IMR-90 (cell line): ENCODE measurements around the gene DISP1. TPM values are rescaled to one million over a fixed set of nuclear protein-coding genes. Genes with fewer than 3 reads are reported as not detected.

ENCODE experiments used
- ATAC-seq: fragments of 200-7000 bp; cut with Tn5 transposase; 2 replicates; pipeline ENCODE4 v1.9.1; 2020; ENCODE audit warnings: low read depth, mild to moderate bottlenecking, moderate library complexity
- BruUV-seq: library from RNA; stranded (reverse); fragments of 400-500 nt; replicated peaks from 2 replicates; lab custom pipeline; 2021; lab: Mats Ljungman, UMichigan
- CTCF ChIA-PET: fragments of 300-600 bp; formaldehyde crosslinking; extraction: SDS; loops from one replicate; lab custom pipeline; 2021; ENCODE audit warnings: antibody characterized with exemption; lab: Yijun Ruan, JAX
- POLR2A ChIA-PET: fragments of 300-600 bp; sonication (Branson Sonifier 250); formaldehyde crosslinking; loops from one replicate; lab custom pipeline; 2022; ENCODE audit warnings: antibody characterized with exemption; ENCODE audit not compliant: unreplicated experiment; lab: Charles Lee
- DNase-seq: peaks from one replicate; pipeline ENCODE4 v3.0.0; 2013
- H2AFZ ChIP-seq: replicated peaks from 2 replicates; pipeline ENCODE3; 2013; ENCODE audit warnings: low read length, mild to moderate bottlenecking; ENCODE audit not compliant: poor library complexity
- H2AK5ac ChIP-seq: 2 replicates; pipeline ENCODE4 v1.6.1; 2013; ENCODE audit warnings: low read depth, low read length, inconsistent platforms
- H2AK9ac ChIP-seq: replicated peaks from 2 replicates; pipeline ENCODE3; 2013; ENCODE audit warnings: mild to moderate bottlenecking, low read depth, low read length, moderate library complexity; ENCODE audit not compliant: poor library complexity
- H2BK120ac ChIP-seq: 2 replicates; pipeline ENCODE4 v1.6.1; 2013; ENCODE audit warnings: low read depth, low read length, inconsistent platforms
- H2BK15ac ChIP-seq: 3 replicates; pipeline ENCODE4 v1.6.1; 2013; ENCODE audit warnings: low read depth, low read length, inconsistent platforms
- H2BK20ac ChIP-seq: 2 replicates; pipeline ENCODE4 v1.6.1; 2013; ENCODE audit warnings: low read depth, mild to moderate bottlenecking, inconsistent platforms, low read length, moderate library complexity
- H2BK5ac ChIP-seq: 2 replicates; pipeline ENCODE4 v1.6.1; 2013; ENCODE audit warnings: mild to moderate bottlenecking, low read depth, low read length, inconsistent platforms; ENCODE audit not compliant: poor library complexity, severe bottlenecking
- H3K14ac ChIP-seq: replicated peaks from 2 replicates; pipeline ENCODE4 v1.6.1; 2013; ENCODE audit warnings: low read depth, low read length, inconsistent platforms
- H3K18ac ChIP-seq: 2 replicates; pipeline ENCODE4 v1.6.1; 2013; ENCODE audit warnings: low read depth, low read length, control low read depth
- H3K23ac ChIP-seq: 2 replicates; pipeline ENCODE4 v1.6.1; 2013; ENCODE audit warnings: low read depth, low read length, inconsistent platforms
- H3K27ac ChIP-seq: 2 replicates; pipeline ENCODE4 v1.5.1; 2013; ENCODE audit warnings: mild to moderate bottlenecking, control low read depth, low read length; ENCODE audit not compliant: insufficient read depth
- H3K27me3 ChIP-seq: 2 replicates; pipeline ENCODE4 v1.6.1; 2013; ENCODE audit warnings: low read length; ENCODE audit not compliant: control insufficient read depth, insufficient read depth
- H3K36me3 ChIP-seq: 2 replicates; pipeline ENCODE4 v1.6.1; 2013; ENCODE audit warnings: low read length, mixed read lengths; ENCODE audit not compliant: control insufficient read depth, insufficient read depth
- H3K4ac ChIP-seq: 2 replicates; pipeline ENCODE4 v1.6.1; 2013; ENCODE audit warnings: low read depth, low read length, inconsistent platforms
- H3K4me1 ChIP-seq: 2 replicates; pipeline ENCODE4 v1.6.1; 2013; ENCODE audit warnings: low read length, mixed read lengths; ENCODE audit not compliant: control insufficient read depth, insufficient read depth
- H3K4me2 ChIP-seq: 2 replicates; pipeline ENCODE4 v1.6.1; 2013; ENCODE audit warnings: low read depth, mild to moderate bottlenecking, control low read depth, low read length, moderate library complexity
- H3K4me3 ChIP-seq: 2 replicates; pipeline ENCODE4 v1.5.1; 2013; ENCODE audit warnings: low read depth, mild to moderate bottlenecking, control low read depth, low read length, moderate library complexity; ENCODE audit not compliant: insufficient read depth
- H3K56ac ChIP-seq: 2 replicates; pipeline ENCODE4 v1.6.1; 2013; ENCODE audit warnings: low read length, inconsistent platforms; ENCODE audit not compliant: insufficient read depth; ENCODE audit errors: extremely low read depth
- H3K79me1 ChIP-seq, 2 experiments: 2 replicates each; pipeline ENCODE4 v1.6.1; 2013; ENCODE audit warnings: low read length in 2 of 2, inconsistent platforms in 1 of 2, low read depth in 1 of 2
- H3K9ac ChIP-seq: 2 replicates; pipeline ENCODE4 v1.6.1; 2013; ENCODE audit warnings: low read depth, low read length, control low read depth
- H3K9me1 ChIP-seq: 2 replicates; pipeline ENCODE4 v1.6.1; 2013; ENCODE audit warnings: low read length, inconsistent platforms; ENCODE audit not compliant: insufficient read depth
- H3K9me3 ChIP-seq: 2 replicates; pipeline ENCODE4 v1.6.1; 2013; ENCODE audit warnings: low read length; ENCODE audit not compliant: control insufficient read depth, insufficient read depth
- H4K20me1 ChIP-seq: 2 replicates; pipeline ENCODE4 v1.6.1; 2013; ENCODE audit warnings: low read length, inconsistent platforms; ENCODE audit not compliant: insufficient read depth
- H4K5ac ChIP-seq: 2 replicates; pipeline ENCODE4 v1.6.1; 2013; ENCODE audit warnings: mild to moderate bottlenecking, low read depth, low read length, control low read depth
- H4K8ac ChIP-seq, 2 experiments: 2 replicates each; pipeline ENCODE4 v1.6.1; 2013; ENCODE audit warnings: low read depth in 2 of 2, low read length in 2 of 2, control low read depth in 1 of 2, inconsistent platforms in 1 of 2
- H4K91ac ChIP-seq: 2 replicates; pipeline ENCODE4 v1.6.1; 2013; ENCODE audit warnings: low read depth, low read length, inconsistent platforms; ENCODE audit not compliant: insufficient read depth
- CEBPB ChIP-seq: IDR thresholded peaks from 2 replicates; pipeline ENCODE4 v1.6.1; 2012; ENCODE audit warnings: low read depth, low read length, improper control_type of control experiment
- CHD1 ChIP-seq: IDR thresholded peaks from 2 replicates; pipeline ENCODE4 v1.6.1; 2012; ENCODE audit warnings: low read depth, low read length, improper control_type of control experiment
- MAZ ChIP-seq: IDR thresholded peaks from 2 replicates; pipeline ENCODE4 v1.6.1; 2012; ENCODE audit warnings: low read depth, mild to moderate bottlenecking, low read length, improper control_type of control experiment, moderate library complexity, borderline replicate concordance
- RAD21 ChIP-seq: IDR thresholded peaks from 2 replicates; pipeline ENCODE4 v1.6.1; 2012; ENCODE audit warnings: low read length, improper control_type of control experiment
- WGBS, 2 experiments: methylation state at CpG; one replicate each; pipeline versions ENCODE4 v1.1.5 to v1.1.7; 2013; ENCODE audit warnings: missing lambda C conversion rate in 2 of 2; ENCODE audit not compliant: insufficient read length in 1 of 2; ENCODE audit errors: extremely low coverage in 2 of 2; 5-methylcytosine and 5-hydroxymethylcytosine counted together
- dilution Hi-C: fragments of 300-500 bp; cut with HindIII; formaldehyde crosslinking; loops from one replicate; pipeline ENCODE4 v1.14.3; 2018; ENCODE audit warnings: low sequenced_read_pairs; ENCODE audit not compliant: unreplicated experiment
- in situ Hi-C: fragments of 300-500 bp; cut with MboI; formaldehyde crosslinking; loops from 3 replicates; pipeline ENCODE4 v1.14.3; 2019; ENCODE audit warnings: low sequenced_read_pairs, inconsistent platforms, mixed read lengths
- intact Hi-C: fragments of 100-400 bp; cut with micrococcal nuclease; formaldehyde crosslinking; loops from 2 replicates; pipeline ENCODE4 v1.10.0; 2022
- polyA plus RNA-seq, 3 experiments: library from polyadenylated mRNA; depleted of rRNA; stranded (reverse); fragments of >200 nt; gene quantifications; 2 replicates each; pipeline ENCODE4 v1.2.3, GENCODE V29; 2012; ENCODE audit warnings: low replicate concordance in 1 of 3
- total RNA-seq: library from RNA; depleted of rRNA; stranded (reverse); fragments of >200 nt; gene quantifications from 2 replicates; pipeline ENCODE4 v1.2.3, GENCODE V29; 2012

The DISP1 gene
- total and polyA plus RNA-seq, 2 of the 4 experiments (the other 2 are of a cell fraction) = 3.3 to 5.2 TPM

DNA sequence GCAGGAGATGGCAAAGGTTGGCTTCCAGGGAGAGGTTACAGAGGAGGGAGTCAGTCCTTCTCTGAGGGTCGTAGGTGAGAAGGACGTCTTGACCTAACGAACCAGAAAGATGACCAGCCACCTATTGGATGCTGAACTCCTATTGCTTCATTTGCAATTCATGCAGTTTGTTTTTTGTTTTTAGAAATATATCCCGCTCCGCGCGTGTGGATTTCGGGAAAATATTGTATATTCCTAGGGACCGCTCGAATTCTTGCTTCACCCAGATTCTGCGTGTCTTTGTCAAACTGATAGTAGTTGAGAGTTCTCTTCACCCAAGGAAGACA, 564 bp downstream of the DISP1 start:
- WGBS, 2 experiments = no CpG with 5 or more reads among the region's 11 CpGs
- TF ChIP-seq MAZ = no peak
- no peak for TF ChIP-seq RAD21
- peak; percentile 17; the same call in 1 of the 2 replicates for TF ChIP-seq CEBPB
- peak; percentile 73; the same call in 1 of the 2 replicates for TF ChIP-seq CHD1
- CTCF ChIA-PET = no interaction called here

More for the DNA sequence above, 564 bp downstream of the DISP1 start:
- H3K79me1 ChIP-seq = peaks cover 14 to 28% of the 10 kb centered on the region in 2 experiments
- peaks cover 8% of the 10 kb centered on the region for H3K9me1 ChIP-seq
- H3K4me3 ChIP-seq = peak overlapping the region; percentile 94
- DNase-seq (no peak), ATAC-seq (no peak)
- peak overlapping the region; percentile 65 for H3K18ac ChIP-seq
- peak overlapping the region; percentile 71 to 76; a peak in 3 of 4 replicates for H4K8ac ChIP-seq
- H4K20me1 ChIP-seq = no peaks in the 10 kb centered on the region
- H3K14ac ChIP-seq = peak overlapping the region; percentile 92
- peak overlapping the region; percentile 60; the same call in 1 of the 2 replicates for H3K56ac ChIP-seq
- peak overlapping the region; percentile 26 for H4K91ac ChIP-seq
- peak overlapping the region; percentile 49 for H2AK9ac ChIP-seq
- dilution Hi-C loops (no loop called here), in situ Hi-C loops (no loop called here), intact Hi-C loops (loop anchor here (2.0 to 5.0 kb wide), 3 partner anchors 15 to 192 kb away; no protein-coding TSS in a partner anchor)
- H2AK5ac ChIP-seq = no peak overlapping the region
- H3K23ac ChIP-seq = peak overlapping the region; percentile 96
- H2BK15ac ChIP-seq = peak overlapping the region; percentile 3; the same call in 1 of the 3 replicates
- H3K4ac ChIP-seq = peak overlapping the region; percentile 63
- peak overlapping the region; percentile 97 for H3K4me2 ChIP-seq
- no peaks in the 10 kb centered on the region for H3K9me3 ChIP-seq
- H2AFZ ChIP-seq = peak overlapping the region; percentile 91
- peak overlapping the region; percentile 85 for H3K27ac ChIP-seq
- POLR2A ChIA-PET = no interaction called here
- H2BK20ac ChIP-seq = no peak overlapping the region
- peaks cover 6% of the 10 kb centered on the region; the same call in 1 of the 2 replicates for H3K4me1 ChIP-seq
- no peaks in the 10 kb centered on the region for H3K27me3 ChIP-seq
- H3K36me3 ChIP-seq = no peaks in the 10 kb centered on the region
- BruUV-seq = TSS peak; percentile 41
- H4K5ac ChIP-seq = peak overlapping the region; percentile 12; the same call in 1 of the 2 replicates
- H2BK120ac ChIP-seq = peak overlapping the region; percentile 78
- H3K9ac ChIP-seq = peak overlapping the region; percentile 82
- peak overlapping the region; percentile 81 for H2BK5ac ChIP-seq
